ENCODE results near the gene PARN. TPM values are rescaled to one million over a fixed set of nuclear protein-coding genes. Genes with fewer than 3 reads are reported as not detected.
A peak's percentile ranks its signal among the peaks of the same experiment; 100 is the strongest.
"Not testable (repeated sequence)": the region's sequence is repeated elsewhere in the genome, so short reads cannot be mapped to it uniquely, and the experiment has no call there.

Gene PARN
- polyA plus RNA-seq, 3 donors = 18.4 to 24.4 (median 19.1) TPM

- H3K9me3 ChIP-seq (replicated peaks in 1 of 2; ENCODE audit: control insufficient read depth in 1 of 2, insufficient read depth in 1 of 2, low read length in 2 of 2); intact Hi-C loops (cut with micrococcal nuclease); H3K36me3 Mint-ChIP-seq; DNase-seq; H3K27ac Mint-ChIP-seq; H3K36me3 ChIP-seq (replicated peaks in 1 of 2; ENCODE audit: control insufficient read depth in 1 of 2, insufficient read depth in 2 of 2, low read length in 2 of 2); H4K20me1 ChIP-seq (ENCODE audit: insufficient read depth, low read length); H3K4me1 Mint-ChIP-seq; H3K27ac ChIP-seq (ENCODE audit: low read depth in 1 of 2, low read length in 2 of 2); H3K9me3 Mint-ChIP-seq; H2AFZ ChIP-seq (ENCODE audit: insufficient read depth, low read depth, low read length, poor library complexity, severe bottlenecking); H3K79me2 ChIP-seq (ENCODE audit: insufficient read depth, low read length); H3K4me2 ChIP-seq (replicated peaks; ENCODE audit: extremely low read depth, low read length, poor library complexity, severe bottlenecking); H3K27me3 ChIP-seq (ENCODE audit: control insufficient read depth in 2 of 2, insufficient read depth in 2 of 2, low read length in 2 of 2); H3K9ac ChIP-seq (ENCODE audit: insufficient read depth, low read length, poor library complexity, severe bottlenecking); H3K4me1 ChIP-seq (ENCODE audit: control insufficient read depth in 1 of 2, insufficient read depth in 2 of 2, low read length in 2 of 2); H3K27me3 Mint-ChIP-seq (ENCODE audit: low read depth in 3 of 3); H3K4me3 Mint-ChIP-seq; H3K4me3 ChIP-seq (replicated peaks in 1 of 3; ENCODE audit: low read depth in 2 of 3, low read length in 3 of 3): not testable (repeated sequence)
- 82% methylated on average over 8 of the region's 8 CpGs for WGBS (ENCODE audit: insufficient coverage)
Measured at GRCh38 chr16:14401711-14402061, 228.4 kb downstream of the PARN start.

- H3K4me3 ChIP-seq (replicated peaks in 1 of 3; ENCODE audit: low read depth in 2 of 3, low read length in 3 of 3); H3K27me3 Mint-ChIP-seq (ENCODE audit: low read depth in 3 of 3); H4K20me1 ChIP-seq (ENCODE audit: insufficient read depth, low read length); H3K4me3 Mint-ChIP-seq; H3K36me3 ChIP-seq (replicated peaks in 1 of 2; ENCODE audit: control insufficient read depth in 1 of 2, insufficient read depth in 2 of 2, low read length in 2 of 2); H3K9ac ChIP-seq (ENCODE audit: insufficient read depth, low read length, poor library complexity, severe bottlenecking); H3K9me3 ChIP-seq (replicated peaks in 1 of 2; ENCODE audit: control insufficient read depth in 1 of 2, insufficient read depth in 1 of 2, low read length in 2 of 2); H3K79me2 ChIP-seq (ENCODE audit: insufficient read depth, low read length); intact Hi-C loops (cut with micrococcal nuclease); H3K27me3 ChIP-seq (ENCODE audit: control insufficient read depth in 2 of 2, insufficient read depth in 2 of 2, low read length in 2 of 2); H3K4me2 ChIP-seq (replicated peaks; ENCODE audit: extremely low read depth, low read length, poor library complexity, severe bottlenecking); H3K36me3 Mint-ChIP-seq; DNase-seq; H3K9me3 Mint-ChIP-seq; H3K4me1 Mint-ChIP-seq; H3K4me1 ChIP-seq (ENCODE audit: control insufficient read depth in 1 of 2, insufficient read depth in 2 of 2, low read length in 2 of 2); H3K27ac ChIP-seq (ENCODE audit: low read depth in 1 of 2, low read length in 2 of 2); H2AFZ ChIP-seq (ENCODE audit: insufficient read depth, low read depth, low read length, poor library complexity, severe bottlenecking): not testable (repeated sequence)
- WGBS (ENCODE audit: insufficient coverage) = 83% methylated on average over 7 of the region's 12 CpGs
- peak overlapping the region in 1 of 7 donors; percentile 75 for H3K27ac Mint-ChIP-seq
Measured at GRCh38 chr16:14400978-14401710, 228.9 kb downstream of the PARN start.

Measured in CD14-positive monocyte (primary cell).